ENCODE measurements around the gene RAB33A.

- TF ChIP-seq CTCF (conservative IDR thresholded peaks at IDR 0.05; ENCODE audit: low read length) = peak; percentile 46
- TF ChIP-seq EZH2phosphoT487 (IDR thresholded peaks at IDR 0.05; ENCODE audit: borderline replicate concordance, low read depth, low read length) = no peak
These were observed 27.3 kb upstream of the RAB33A start for GRCh38 chrX:130144509-130144908.

Measured in OCI-LY7 (cell line).